PC-3 (cell line): Measurements from ENCODE around the gene MBOAT1. TPM values are rescaled to one million over a fixed set of nuclear protein-coding genes. Genes with fewer than 3 reads are reported as not detected.

Experiments used
- ATAC-seq: fragments of 200-7000 bp; cut with Tn5 transposase; 2 replicates; pipeline ENCODE4 v1.9.1; 2020; ENCODE audit warnings: mild to moderate bottlenecking, moderate library complexity
- BruUV-seq: library from RNA; stranded (reverse); fragments of 400-500 nt; replicated peaks from 2 replicates; lab custom pipeline; 2021; lab: Mats Ljungman, UMichigan
- CTCF ChIA-PET: fragments of 300-600 bp; sonication (Branson Sonifier 250); formaldehyde crosslinking; loops from one replicate; lab custom pipeline; 2022; ENCODE audit warnings: antibody characterized with exemption; lab: Charles Lee
- POLR2A ChIA-PET: fragments of 300-600 bp; sonication (Branson Sonifier 250); formaldehyde crosslinking; loops from one replicate; lab custom pipeline; 2022; ENCODE audit warnings: antibody characterized with exemption; ENCODE audit not compliant: unreplicated experiment; lab: Charles Lee
- DNase-seq: peaks from one replicate; pipeline ENCODE4 v3.0.0-alpha.2; 2015
- H2AFZ ChIP-seq: fragments of 300-600 bp; sonication (generic); 2 replicates; pipeline ENCODE4 v1.6.0; 2016; ENCODE audit warnings: antibody characterized with exemption, low read length
- H3F3A ChIP-seq: fragments of 300-600 bp; sonication (generic); one replicate; pipeline ENCODE4 v1.6.0; 2017; ENCODE audit warnings: antibody characterized with exemption, low read length, control low read depth, mild to moderate bottlenecking; ENCODE audit not compliant: unreplicated experiment
- H3K27ac ChIP-seq: fragments of 300-600 bp; sonication (generic); 2 replicates; pipeline ENCODE4 v1.5.1; 2016; ENCODE audit warnings: mild to moderate bottlenecking, low read length
- H3K27me3 ChIP-seq: fragments of 300-600 bp; sonication (generic); 2 replicates; pipeline ENCODE4 v1.6.1; 2016; ENCODE audit warnings: low read length, mixed read lengths
- H3K36me3 ChIP-seq: fragments of 300-600 bp; sonication (generic); 2 replicates; pipeline ENCODE4 v1.6.1; 2016; ENCODE audit warnings: low read depth, mixed run types, low read length, mixed read lengths
- H3K4me1 ChIP-seq: fragments of 300-600 bp; sonication (generic); 2 replicates; pipeline ENCODE4 v1.5.1; 2016; ENCODE audit warnings: low read length; ENCODE audit not compliant: insufficient read depth
- H3K4me2 ChIP-seq: fragments of 300-600 bp; sonication (generic); 2 replicates; pipeline ENCODE4 v1.6.0; 2016; ENCODE audit warnings: low read length
- H3K4me3 ChIP-seq: fragments of 300-600 bp; sonication (generic); 2 replicates; pipeline ENCODE4 v1.5.1; 2016; ENCODE audit warnings: mild to moderate bottlenecking, low read length, mixed read lengths
- H3K79me2 ChIP-seq: fragments of 300-600 bp; sonication (generic); 2 replicates; pipeline ENCODE4 v1.6.1; 2017; ENCODE audit warnings: low read length, mixed read lengths
- H3K9ac ChIP-seq: fragments of 300-600 bp; sonication (generic); 2 replicates; pipeline ENCODE4 v1.6.0; 2016; ENCODE audit warnings: mild to moderate bottlenecking, low read length
- H3K9me2 ChIP-seq: fragments of 300-600 bp; sonication (generic); replicated peaks from 2 replicates; pipeline ENCODE4 v1.6.1; 2016; ENCODE audit warnings: mixed run types, low read length, mixed read lengths
- H3K9me3 ChIP-seq: fragments of 300-600 bp; sonication (generic); 2 replicates; pipeline ENCODE4 v1.6.1; 2016; ENCODE audit warnings: low read length, mixed read lengths
- H4K20me1 ChIP-seq: fragments of 300-600 bp; sonication (generic); 2 replicates; pipeline ENCODE4 v1.6.1; 2016; ENCODE audit warnings: low read length, mixed read lengths
- EZH2 ChIP-seq: fragments of 300-600 bp; sonication (generic); IDR thresholded peaks from one replicate; pipeline ENCODE4 v1.6.1; 2017; ENCODE audit warnings: antibody characterized with exemption, mild to moderate bottlenecking, low read length; ENCODE audit not compliant: unreplicated experiment
- EZH2phosphoT487 ChIP-seq: fragments of 300-600 bp; sonication (generic); IDR thresholded peaks from 2 replicates; pipeline ENCODE4 v1.6.1; 2018; ENCODE audit warnings: mild to moderate bottlenecking, antibody characterized with exemption, low read length, borderline replicate concordance
- intact Hi-C: fragments of 100-400 bp; cut with micrococcal nuclease; formaldehyde crosslinking; loops from 2 replicates; pipeline ENCODE4 v1.9.0; 2023
- total RNA-seq: library from RNA; depleted of rRNA; stranded (reverse); fragments of >200 nt; gene quantifications from 2 replicates; pipeline ENCODE4 v1.2.3, GENCODE V29; 2014
- TF ChIP-seq, protein P1 (sequence below): fragments of 300-600 bp; sonication (generic); conservative IDR thresholded peaks from 2 replicates; pipeline ENCODE4 v1.5.1; 2017; ENCODE audit warnings: antibody characterized with exemption, low read depth, mild to moderate bottlenecking, low read length

MBOAT1 gene
- total RNA-seq, 1 experiment from 2014 or later, result 8.4 TPM

DNA sequence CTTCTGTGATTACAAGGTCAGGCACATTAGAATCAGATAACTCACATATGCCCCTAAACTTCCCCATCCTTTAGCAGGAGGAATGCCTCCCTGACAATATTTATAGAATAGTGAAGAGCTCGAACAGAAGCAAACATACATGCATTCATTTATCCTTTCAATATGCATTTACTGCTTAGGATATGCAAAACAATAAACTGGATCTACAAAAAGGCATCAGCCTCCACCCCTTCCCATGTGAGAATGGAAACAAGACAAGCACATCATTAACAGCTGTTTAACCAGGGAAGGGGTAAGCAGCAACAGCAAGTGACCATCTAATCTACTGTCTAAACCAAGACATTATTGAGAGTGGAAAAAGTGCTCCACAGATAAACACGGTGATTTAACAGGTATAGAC, 107.6 kb downstream of the MBOAT1 start:
- Histone ChIP-seq H4K20me1 (no peaks in the 10 kb centered on the region), H3K9me2 (no peaks in the 10 kb centered on the region), H3K27me3 (no peaks in the 10 kb centered on the region), H3K36me3 (peaks cover 3% of the 10 kb centered on the region; the same call in 1 of the 2 replicates), H3K9ac (no peak overlapping the region), H3K4me1 (no peaks in the 10 kb centered on the region), H3F3A (no peaks in the 10 kb centered on the region), H2AFZ (no peak overlapping the region), H3K4me3 (no peak overlapping the region), H3K79me2 (no peaks in the 10 kb centered on the region), H3K9me3 (no peaks in the 10 kb centered on the region), H3K27ac (no peak overlapping the region), H3K4me2 (no peak overlapping the region)
- BruUV-seq, result no TSS peak
- intact Hi-C loops, result no loop called here
- CTCF ChIA-PET, result no interaction called here
- no peak for ATAC-seq
- POLR2A ChIA-PET, result no interaction called here
- DNase-seq, result no peak
- no peak for TF ChIP-seq EZH2phosphoT487
- no peak for TF ChIP-seq EZH2
- TF ChIP-seq, protein P1, sequence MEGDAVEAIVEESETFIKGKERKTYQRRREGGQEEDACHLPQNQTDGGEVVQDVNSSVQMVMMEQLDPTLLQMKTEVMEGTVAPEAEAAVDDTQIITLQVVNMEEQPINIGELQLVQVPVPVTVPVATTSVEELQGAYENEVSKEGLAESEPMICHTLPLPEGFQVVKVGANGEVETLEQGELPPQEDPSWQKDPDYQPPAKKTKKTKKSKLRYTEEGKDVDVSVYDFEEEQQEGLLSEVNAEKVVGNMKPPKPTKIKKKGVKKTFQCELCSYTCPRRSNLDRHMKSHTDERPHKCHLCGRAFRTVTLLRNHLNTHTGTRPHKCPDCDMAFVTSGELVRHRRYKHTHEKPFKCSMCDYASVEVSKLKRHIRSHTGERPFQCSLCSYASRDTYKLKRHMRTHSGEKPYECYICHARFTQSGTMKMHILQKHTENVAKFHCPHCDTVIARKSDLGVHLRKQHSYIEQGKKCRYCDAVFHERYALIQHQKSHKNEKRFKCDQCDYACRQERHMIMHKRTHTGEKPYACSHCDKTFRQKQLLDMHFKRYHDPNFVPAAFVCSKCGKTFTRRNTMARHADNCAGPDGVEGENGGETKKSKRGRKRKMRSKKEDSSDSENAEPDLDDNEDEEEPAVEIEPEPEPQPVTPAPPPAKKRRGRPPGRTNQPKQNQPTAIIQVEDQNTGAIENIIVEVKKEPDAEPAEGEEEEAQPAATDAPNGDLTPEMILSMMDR, result no peak

DNA sequence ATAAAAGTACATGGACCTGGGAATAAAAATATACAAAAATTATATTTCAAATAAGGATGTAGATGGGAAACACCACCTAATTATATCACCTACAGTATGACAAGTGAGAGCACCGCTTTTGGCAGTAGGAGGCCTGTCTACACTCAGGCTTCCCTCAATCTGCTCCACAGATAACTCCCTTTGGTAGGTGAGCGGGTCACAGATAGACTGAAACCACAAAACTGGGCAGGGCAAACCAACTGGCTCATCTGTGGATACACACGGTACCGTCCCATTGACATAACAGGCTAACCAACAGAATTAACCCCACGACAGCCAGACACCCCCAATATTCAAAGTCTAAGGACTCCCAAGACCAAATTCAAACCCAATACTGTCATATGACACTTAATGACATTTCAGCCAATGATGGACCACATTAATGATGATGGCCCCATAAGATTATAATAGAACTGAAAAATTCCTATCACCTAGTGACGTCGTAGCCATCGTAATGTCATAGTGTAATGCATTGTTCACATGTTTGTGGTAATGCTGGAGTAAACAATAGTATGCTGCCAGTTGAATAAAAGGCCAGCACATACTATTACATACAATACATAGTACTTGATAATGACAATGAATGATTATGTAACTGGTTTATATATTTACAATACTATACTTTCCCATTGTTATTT, 109.7 kb downstream of the MBOAT1 start:
- DNase-seq, result no peak
- TF ChIP-seq, protein P1, result no peak
- TF ChIP-seq EZH2phosphoT487 (no peak), EZH2 (no peak)
- Histone ChIP-seq H3K79me2 (no peaks in the 10 kb centered on the region), H3K9me2 (no peaks in the 10 kb centered on the region), H4K20me1 (no peaks in the 10 kb centered on the region), H3K27me3 (no peaks in the 10 kb centered on the region), H3K9me3 (no peaks in the 10 kb centered on the region), H3K36me3 (peaks cover 3% of the 10 kb centered on the region; the same call in 1 of the 2 replicates), H3K4me3 (no peak overlapping the region), H3K4me1 (no peaks in the 10 kb centered on the region), H2AFZ (no peak overlapping the region), H3F3A (no peaks in the 10 kb centered on the region), H3K27ac (no peak overlapping the region), H3K9ac (no peak overlapping the region), H3K4me2 (no peak overlapping the region)
- no peak for ATAC-seq
- BruUV-seq, result no TSS peak
- intact Hi-C loops, result no loop called here
- CTCF ChIA-PET, result no interaction called here
- POLR2A ChIA-PET, result interaction anchor here (0.6 kb wide), 1 partner anchor 682 kb away, joined by 6 read pairs; no protein-coding TSS in a partner anchor

DNA sequence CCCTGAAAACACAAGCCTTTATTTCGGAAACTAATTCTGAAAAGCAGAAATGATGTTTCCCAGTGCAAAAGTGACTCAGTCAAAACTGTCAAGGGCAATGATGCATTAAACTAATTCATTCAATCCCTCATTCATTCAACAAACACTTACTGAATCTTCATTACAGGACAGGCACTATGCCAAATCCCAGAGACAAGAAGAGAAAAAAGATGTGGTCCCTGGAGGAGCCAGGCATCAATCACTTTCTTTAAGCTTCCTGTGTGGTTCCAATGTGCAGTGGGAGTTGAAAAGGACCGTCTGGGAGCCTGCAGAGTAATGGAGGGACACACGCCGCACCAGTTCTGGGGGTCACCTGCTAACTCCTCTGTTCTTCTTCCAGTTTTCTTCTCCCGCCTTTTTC, 113.1 kb downstream of the MBOAT1 start:
- no peak for ATAC-seq
- no peak for TF ChIP-seq EZH2phosphoT487
- ChIA-PET CTCF (interaction anchor here (0.6 kb wide), 1 partner anchor 31 kb away, joined by 3 read pairs; no protein-coding TSS in a partner anchor), POLR2A (no interaction called here)
- no TSS peak for BruUV-seq
- Histone ChIP-seq H3K27ac (no peak overlapping the region), H3K79me2 (no peaks in the 10 kb centered on the region), H2AFZ (no peak overlapping the region), H4K20me1 (no peaks in the 10 kb centered on the region), H3K9me2 (no peaks in the 10 kb centered on the region), H3K4me2 (no peak overlapping the region), H3K9ac (no peak overlapping the region), H3K4me3 (no peak overlapping the region), H3K36me3 (peaks cover 3% of the 10 kb centered on the region; the same call in 1 of the 2 replicates), H3K27me3 (no peaks in the 10 kb centered on the region), H3K4me1 (no peaks in the 10 kb centered on the region), H3F3A (no peaks in the 10 kb centered on the region), H3K9me3 (no peaks in the 10 kb centered on the region)
- intact Hi-C loops, result no loop called here
- DNase-seq, result no peak
